Measurements from ENCODE around the gene HMOX1. TPM values are rescaled to one million over a fixed set of nuclear protein-coding genes. Genes with fewer than 3 reads are reported as not detected.

The HMOX1 gene
- total RNA-seq, 6 donors from 2014 or later, result 22.0 to 306 (median 77.9) TPM

DNA sequence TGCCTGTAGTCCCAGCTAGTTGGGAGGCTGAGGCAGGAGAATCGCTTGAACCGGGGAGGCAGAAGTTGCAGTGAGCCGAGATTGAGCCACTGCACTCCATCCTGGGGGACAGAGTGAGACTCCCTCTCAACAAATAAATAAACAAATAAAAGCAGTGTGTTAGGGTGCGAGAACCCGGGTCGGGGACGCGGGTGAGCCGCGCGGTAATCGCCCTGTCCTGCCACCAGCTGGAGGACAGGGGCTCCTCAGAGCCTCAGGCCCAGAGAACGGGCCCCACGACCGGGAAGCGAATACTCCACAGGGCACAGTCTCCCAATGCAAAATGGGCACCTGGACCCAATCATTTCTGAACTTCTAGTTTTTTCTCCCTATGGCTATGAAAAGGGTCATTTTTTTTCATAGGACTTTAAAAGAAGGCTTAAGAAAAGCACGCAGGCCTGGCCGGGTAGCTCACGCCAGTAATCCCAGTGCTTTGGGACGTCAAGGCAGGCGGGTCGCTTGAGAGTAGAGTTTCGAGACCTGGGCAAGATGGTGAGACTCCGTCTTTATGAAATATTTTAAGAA is 18.3 kb downstream of the HMOX1 start:
- Histone ChIP-seq H3K4me3 (peak overlapping the region; percentile 35 to 92 (median 74)), H3K9me3 (no peaks in the 10 kb centered on the region), H3K27ac (peak overlapping the region in 3 of 4 donors; percentile 66 to 76 (median 75)), H3K36me3 (peaks cover 0 to 18% (median 3%) of the 10 kb centered on the region in 4 donors), H3K4me1 (peaks cover 10 to 21% (median 13%) of the 10 kb centered on the region in 4 donors), H3K27me3 (no peaks in the 10 kb centered on the region)
- ATAC-seq (ENCODE audit: low FRiP score in 2 of 2) (no peak), DNase-seq (no peak)
- WGBS, 2 donors, result 85 to 90% methylated on average over 24 of the region's 24 CpGs
- TF ChIP-seq POLR2AphosphoS5 (IDR thresholded peaks at IDR 0.05), result no peak
- TF ChIP-seq POLR2A (IDR thresholded peaks at IDR 0.05), result no peak
- TF ChIP-seq, protein P1, sequence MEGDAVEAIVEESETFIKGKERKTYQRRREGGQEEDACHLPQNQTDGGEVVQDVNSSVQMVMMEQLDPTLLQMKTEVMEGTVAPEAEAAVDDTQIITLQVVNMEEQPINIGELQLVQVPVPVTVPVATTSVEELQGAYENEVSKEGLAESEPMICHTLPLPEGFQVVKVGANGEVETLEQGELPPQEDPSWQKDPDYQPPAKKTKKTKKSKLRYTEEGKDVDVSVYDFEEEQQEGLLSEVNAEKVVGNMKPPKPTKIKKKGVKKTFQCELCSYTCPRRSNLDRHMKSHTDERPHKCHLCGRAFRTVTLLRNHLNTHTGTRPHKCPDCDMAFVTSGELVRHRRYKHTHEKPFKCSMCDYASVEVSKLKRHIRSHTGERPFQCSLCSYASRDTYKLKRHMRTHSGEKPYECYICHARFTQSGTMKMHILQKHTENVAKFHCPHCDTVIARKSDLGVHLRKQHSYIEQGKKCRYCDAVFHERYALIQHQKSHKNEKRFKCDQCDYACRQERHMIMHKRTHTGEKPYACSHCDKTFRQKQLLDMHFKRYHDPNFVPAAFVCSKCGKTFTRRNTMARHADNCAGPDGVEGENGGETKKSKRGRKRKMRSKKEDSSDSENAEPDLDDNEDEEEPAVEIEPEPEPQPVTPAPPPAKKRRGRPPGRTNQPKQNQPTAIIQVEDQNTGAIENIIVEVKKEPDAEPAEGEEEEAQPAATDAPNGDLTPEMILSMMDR (IDR thresholded peaks at IDR 0.05), result no peak
- TF ChIP-seq EP300 (IDR thresholded peaks at IDR 0.05), result no peak

DNA sequence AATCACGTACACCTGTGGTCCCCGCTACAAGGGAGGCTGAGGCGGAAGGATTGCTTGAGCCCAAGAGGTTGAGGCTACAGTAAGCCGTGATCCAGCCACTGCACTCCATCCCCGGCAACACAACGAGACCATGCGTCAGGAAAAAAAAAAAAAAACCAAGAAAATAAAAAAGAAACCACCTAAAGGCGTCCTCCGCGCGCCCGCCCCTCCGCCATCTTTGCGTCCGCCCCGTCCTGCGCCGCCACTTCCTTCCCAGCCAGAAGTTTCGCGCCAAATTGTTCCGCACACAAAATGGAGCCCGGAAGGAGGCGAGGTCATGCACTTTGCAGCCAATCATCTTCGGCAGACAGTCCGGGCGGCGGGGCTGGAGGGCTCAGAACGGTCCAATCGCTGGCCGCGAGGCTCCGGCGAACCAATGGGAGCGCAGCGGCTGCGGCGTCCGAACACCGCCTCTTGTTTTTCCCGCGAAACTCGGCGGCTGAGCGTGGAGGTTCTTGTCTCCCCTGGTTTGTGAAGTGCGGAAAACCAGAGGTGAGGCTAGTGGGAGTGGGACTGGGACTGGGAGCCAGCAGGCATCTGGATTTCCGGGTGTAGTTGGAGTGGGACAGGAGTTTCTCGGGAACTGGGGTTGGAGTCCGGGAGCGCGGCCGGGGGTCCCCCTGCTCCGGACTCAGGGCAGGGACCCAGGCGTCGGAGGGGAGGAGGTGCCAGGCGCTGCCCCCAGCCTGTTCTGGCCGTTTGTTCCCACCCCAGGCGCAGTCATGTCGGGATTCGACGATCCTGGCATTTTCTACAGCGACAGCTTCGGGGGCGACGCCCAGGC is 19.0 kb downstream of the HMOX1 start, which contains the start of gene MCM5:
Gene MCM5, plus strand, starts transcription at position 463 of the 823 bp plus-strand sequence. Its CDS starts 299 bp downstream, at position 762.
- peak within 1 kb of the TSS; percentile 42 to 76 (median 70) for H3K27ac ChIP-seq
- no peaks in the 10 kb centered on the region for H3K9me3 ChIP-seq
- peak; percentile 98 to 99 for ATAC-seq (ENCODE audit: low FRiP score in 2 of 2)
- peaks cover 10 to 21% (median 13%) of the 10 kb centered on the region in 4 donors for H3K4me1 ChIP-seq
- peaks cover 0 to 24% (median 8%) of the 10 kb centered on the region in 4 donors for H3K36me3 ChIP-seq
- peak; percentile 98 for DNase-seq
- no peaks in the 10 kb centered on the region for H3K27me3 ChIP-seq
- TF ChIP-seq, protein P1 (IDR thresholded peaks at IDR 0.05), result no peak
- TF ChIP-seq EP300 (IDR thresholded peaks at IDR 0.05), result no peak
- peak; percentile 63 to 80 for TF ChIP-seq POLR2AphosphoS5 (IDR thresholded peaks at IDR 0.05)
- peak in 1 of 4 donors; percentile 48 for TF ChIP-seq POLR2A (IDR thresholded peaks at IDR 0.05)
- 3 to 8% methylated on average over 22 to 63 of the region's 64 CpGs for WGBS, 2 donors
- peak within 1 kb of the TSS; percentile 61 to 99 (median 89) for H3K4me3 ChIP-seq

DNA sequence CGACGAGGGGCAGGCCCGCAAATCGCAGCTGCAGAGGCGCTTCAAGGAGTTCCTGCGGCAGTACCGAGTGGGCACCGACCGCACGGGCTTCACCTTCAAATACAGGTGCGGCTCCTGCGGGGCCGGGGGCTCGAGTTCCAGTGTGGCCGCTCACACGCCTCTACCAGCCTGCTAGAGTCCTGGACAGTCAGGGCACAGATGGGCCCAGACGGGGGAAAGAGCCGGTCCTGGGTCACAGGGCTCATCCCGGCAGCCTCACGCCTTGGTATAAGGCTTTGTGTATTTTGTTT is 19.6 kb downstream of the HMOX1 start:
- WGBS, 2 donors, result 0 to 1% methylated on average over 18 to 20 of the region's 20 CpGs
- Histone ChIP-seq H3K9me3 (no peaks in the 10 kb centered on the region), H3K4me3 (peak overlapping the region; percentile 61 to 99 (median 89)), H3K27ac (peak overlapping the region; percentile 36 to 76 (median 54)), H3K4me1 (peaks cover 10 to 21% (median 13%) of the 10 kb centered on the region in 4 donors), H3K27me3 (no peaks in the 10 kb centered on the region), H3K36me3 (peaks cover 0 to 28% (median 11%) of the 10 kb centered on the region in 4 donors)
- TF ChIP-seq, protein P1 (IDR thresholded peaks at IDR 0.05), result no peak
- TF ChIP-seq POLR2AphosphoS5 (IDR thresholded peaks at IDR 0.05), result no peak
- no peak for TF ChIP-seq EP300 (IDR thresholded peaks at IDR 0.05)
- no peak for TF ChIP-seq POLR2A (IDR thresholded peaks at IDR 0.05)
- peak in 1 of 2 donors; percentile 10 for ATAC-seq (ENCODE audit: low FRiP score in 2 of 2)
- DNase-seq, result no peak

DNA sequence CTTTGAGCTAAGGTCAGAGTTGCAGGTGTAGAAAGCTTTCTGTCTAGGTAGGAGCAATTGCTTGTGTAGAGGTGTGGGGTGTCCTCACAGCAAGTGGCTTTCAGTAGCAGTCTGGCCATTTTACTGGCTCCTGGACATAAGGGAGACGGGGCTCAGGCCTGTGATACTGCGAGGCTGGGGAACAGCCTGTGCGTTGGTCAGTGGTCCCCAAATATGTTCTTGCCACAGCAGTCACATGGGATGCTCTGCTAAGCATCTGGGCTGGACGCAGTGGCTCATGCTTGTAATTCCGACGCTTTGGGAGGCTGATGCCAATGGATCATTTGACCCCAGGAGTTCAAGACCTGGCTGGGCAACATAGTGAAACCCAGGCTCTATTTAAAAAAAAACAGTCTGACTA is 21.0 kb downstream of the HMOX1 start:
- no peaks in the 10 kb centered on the region for H3K9me3 ChIP-seq
- 91 to 98% methylated on average over 6 of the region's 6 CpGs for WGBS, 2 donors
- peaks cover under 1 to 38% (median 22%) of the 10 kb centered on the region in 4 donors for H3K36me3 ChIP-seq
- TF ChIP-seq POLR2AphosphoS5 (IDR thresholded peaks at IDR 0.05) (no peak), POLR2A (IDR thresholded peaks at IDR 0.05) (no peak)
- no peak overlapping the region for H3K27ac ChIP-seq
- ATAC-seq (ENCODE audit: low FRiP score in 2 of 2) (no peak), DNase-seq (no peak)
- H3K27me3 ChIP-seq, result no peaks in the 10 kb centered on the region
- no peak overlapping the region for H3K4me3 ChIP-seq
- peaks cover 10 to 21% (median 13%) of the 10 kb centered on the region in 4 donors for H3K4me1 ChIP-seq

DNA sequence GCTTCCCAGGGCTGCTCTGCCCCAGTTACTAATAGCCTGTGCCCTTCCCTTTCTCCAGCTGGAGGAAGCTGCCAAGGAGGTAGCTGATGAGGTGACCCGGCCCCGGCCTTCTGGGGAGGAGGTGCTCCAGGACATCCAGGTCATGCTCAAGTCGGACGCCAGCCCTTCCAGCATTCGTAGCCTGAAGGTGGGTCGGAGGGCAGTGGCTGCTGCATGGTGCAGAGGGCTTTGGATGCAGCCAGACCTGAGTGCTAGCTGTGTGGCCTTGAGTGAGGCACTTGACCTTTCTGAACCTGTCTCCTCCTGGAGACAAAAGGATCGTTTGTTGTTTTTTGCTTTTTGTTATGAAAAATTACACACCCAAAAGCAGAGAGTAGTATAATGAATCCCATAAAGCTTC is 22.5 kb downstream of the HMOX1 start:
- H3K9me3 ChIP-seq, result no peaks in the 10 kb centered on the region
- H3K27me3 ChIP-seq, result no peaks in the 10 kb centered on the region
- DNase-seq (no peak), ATAC-seq (ENCODE audit: low FRiP score in 2 of 2) (no peak)
- H3K27ac ChIP-seq, result no peak overlapping the region
- 90 to 92% methylated on average over 5 to 7 of the region's 7 CpGs for WGBS, 2 donors
- TF ChIP-seq POLR2A (IDR thresholded peaks at IDR 0.05), result no peak
- TF ChIP-seq, protein P1 (IDR thresholded peaks at IDR 0.05), result no peak
- TF ChIP-seq POLR2AphosphoS5 (IDR thresholded peaks at IDR 0.05), result no peak
- TF ChIP-seq EP300 (IDR thresholded peaks at IDR 0.05), result no peak
- no peak overlapping the region for H3K4me3 ChIP-seq
- peaks cover 7 to 53% (median 30%) of the 10 kb centered on the region in 4 donors for H3K36me3 ChIP-seq
- peaks cover 10 to 16% (median 13%) of the 10 kb centered on the region in 4 donors for H3K4me1 ChIP-seq

Measured in upper lobe of left lung (tissue), 6 donors.